Measurements from ENCODE around the gene HRG. TPM values are rescaled to one million over a fixed set of nuclear protein-coding genes. Genes with fewer than 3 reads are reported as not detected.

The HRG gene
- total RNA-seq = not detected in 2 replicates

GRCh38 chr3:186665625-186666188 lies at the start of gene HRG:
Gene HRG, plus strand, starts transcription at chr3:186666014. Its CDS starts 18 bp downstream, at chr3:186666032.
- H3K9me3 ChIP-seq (ENCODE audit: low read depth, low read length) = no peaks in the 10 kb centered on the region
- no peak within 1 kb of the TSS for H3K4me2 ChIP-seq (ENCODE audit: insufficient read depth, low read length)
- H3K79me2 ChIP-seq (ENCODE audit: insufficient read depth, low read length) = no peaks in the 10 kb centered on the region
- no peak within 1 kb of the TSS for H2AFZ ChIP-seq (ENCODE audit: low read length)
- H3K4me3 ChIP-seq (ENCODE audit: insufficient read depth, low read length) = no peak within 1 kb of the TSS
- no peaks in the 10 kb centered on the region for H3K4me1 ChIP-seq (ENCODE audit: insufficient read depth, low read length)
- no peaks in the 10 kb centered on the region for H3K36me3 ChIP-seq (ENCODE audit: insufficient read depth, low read length)
- no peaks in the 10 kb centered on the region for H3K27me3 ChIP-seq (ENCODE audit: insufficient read depth, low read length)
- no peak for TF ChIP-seq CTCF (IDR thresholded peaks at IDR 0.05; ENCODE audit: extremely low read depth, low read depth, low read length)
- H3K27ac ChIP-seq (ENCODE audit: low read depth, low read length) = no peak within 1 kb of the TSS
- no peaks in the 10 kb centered on the region for H4K20me1 ChIP-seq (ENCODE audit: insufficient read depth, low read length)
- no peak for DNase-seq (ENCODE audit: insufficient read length, low spot score, missing footprints)

GRCh38 chr3:186616299-186616617 lies 49.6 kb upstream of the HRG start:
- H3K4me1 ChIP-seq (ENCODE audit: insufficient read depth, low read length) = peaks cover 6% of the 10 kb centered on the region
- H2AFZ ChIP-seq (ENCODE audit: low read length) = no peak overlapping the region
- no peaks in the 10 kb centered on the region for H3K9me3 ChIP-seq (ENCODE audit: low read depth, low read length)
- no peaks in the 10 kb centered on the region for H4K20me1 ChIP-seq (ENCODE audit: insufficient read depth, low read length)
- H3K4me3 ChIP-seq (ENCODE audit: insufficient read depth, low read length) = no peak overlapping the region
- TF ChIP-seq CTCF (IDR thresholded peaks at IDR 0.05; ENCODE audit: extremely low read depth, low read depth, low read length) = no peak
- DNase-seq (ENCODE audit: insufficient read length, low spot score, missing footprints) = no peak
- no peaks in the 10 kb centered on the region for H3K36me3 ChIP-seq (ENCODE audit: insufficient read depth, low read length)
- no peak overlapping the region for H3K4me2 ChIP-seq (ENCODE audit: insufficient read depth, low read length)
- no peak overlapping the region for H3K27ac ChIP-seq (ENCODE audit: low read depth, low read length)
- H3K79me2 ChIP-seq (ENCODE audit: insufficient read depth, low read length) = no peaks in the 10 kb centered on the region
- H3K27me3 ChIP-seq (ENCODE audit: insufficient read depth, low read length) = peaks cover 30% of the 10 kb centered on the region

- Histone ChIP-seq H3K9me3 (ENCODE audit: low read depth, low read length) (no peaks in the 10 kb centered on the region), H3K4me3 (ENCODE audit: insufficient read depth, low read length) (peak overlapping the region; percentile 59), H3K79me2 (ENCODE audit: insufficient read depth, low read length) (no peaks in the 10 kb centered on the region), H3K36me3 (ENCODE audit: insufficient read depth, low read length) (no peaks in the 10 kb centered on the region), H4K20me1 (ENCODE audit: insufficient read depth, low read length) (no peaks in the 10 kb centered on the region), H3K4me1 (ENCODE audit: insufficient read depth, low read length) (peaks cover 6% of the 10 kb centered on the region), H3K27ac (ENCODE audit: low read depth, low read length) (no peak overlapping the region), H2AFZ (ENCODE audit: low read length) (peak overlapping the region; percentile 86), H3K4me2 (ENCODE audit: insufficient read depth, low read length) (peak overlapping the region; percentile 79), H3K27me3 (ENCODE audit: insufficient read depth, low read length) (peaks cover 30% of the 10 kb centered on the region)
- peak; percentile 93 for DNase-seq (ENCODE audit: insufficient read length, low spot score, missing footprints)
- TF ChIP-seq CTCF (IDR thresholded peaks at IDR 0.05; ENCODE audit: extremely low read depth, low read depth, low read length) = peak; percentile 95
These were observed 48.5 kb upstream of the HRG start for GRCh38 chr3:186617036-186617946.

GRCh38 chr3:186618318-186618938 lies 47.4 kb upstream of the HRG start:
- no peak for TF ChIP-seq CTCF (IDR thresholded peaks at IDR 0.05; ENCODE audit: extremely low read depth, low read depth, low read length)
- Histone ChIP-seq H2AFZ (ENCODE audit: low read length) (no peak overlapping the region), H3K4me3 (ENCODE audit: insufficient read depth, low read length) (no peak overlapping the region), H3K4me1 (ENCODE audit: insufficient read depth, low read length) (peaks cover 6% of the 10 kb centered on the region), H3K79me2 (ENCODE audit: insufficient read depth, low read length) (no peaks in the 10 kb centered on the region), H3K27ac (ENCODE audit: low read depth, low read length) (no peak overlapping the region), H3K36me3 (ENCODE audit: insufficient read depth, low read length) (no peaks in the 10 kb centered on the region), H3K9me3 (ENCODE audit: low read depth, low read length) (no peaks in the 10 kb centered on the region), H3K27me3 (ENCODE audit: insufficient read depth, low read length) (peaks cover 27% of the 10 kb centered on the region), H4K20me1 (ENCODE audit: insufficient read depth, low read length) (no peaks in the 10 kb centered on the region), H3K4me2 (ENCODE audit: insufficient read depth, low read length) (no peak overlapping the region)
- DNase-seq (ENCODE audit: insufficient read length, low spot score, missing footprints) = no peak

Measured in osteoblast (primary cell).